Neutrophil (primary cell): Measurements from ENCODE around the gene LRCH1.

ENCODE experiments used
- H3K27ac ChIP-seq: fragments of 200-600 bp; sonication (generic); 2 replicates; pipeline ENCODE4 v1.5.1; 2016; ENCODE audit warnings: mild to moderate bottlenecking, moderate library complexity
- H3K27me3 ChIP-seq: fragments of 200-600 bp; sonication (generic); 2 replicates; pipeline ENCODE4 v1.6.0; 2016; ENCODE audit warnings: mild to moderate bottlenecking
- H3K36me3 ChIP-seq: fragments of 200-600 bp; sonication (generic); 2 replicates; pipeline ENCODE4 v1.5.1; 2017
- H3K4me1 ChIP-seq, 2 experiments: fragments of 200-600 bp in 1 of 2; sonication (generic) in 1 of 2; 1 replicate in 1 of 2; 2 replicates in 1 of 2; pipeline versions ENCODE4 v1.5.1 to v1.6.1; 2013 to 2016; ENCODE audit warnings: low read depth in 1 of 2, low read length in 1 of 2, mild to moderate bottlenecking in 1 of 2, moderate library complexity in 1 of 2; ENCODE audit not compliant: control insufficient read depth in 1 of 2, insufficient read depth in 1 of 2
- H3K4me3 ChIP-seq, 2 experiments: fragments of 200-600 bp in 1 of 2; sonication (generic) in 1 of 2; 1 replicate in 1 of 2; 2 replicates in 1 of 2; pipeline ENCODE4 v1.5.1; 2013 to 2016; ENCODE audit warnings: low read depth in 1 of 2, low read length in 1 of 2, mild to moderate bottlenecking in 1 of 2, moderate library complexity in 1 of 2
- H3K9me3 ChIP-seq: fragments of 200-600 bp; sonication (generic); 2 replicates; pipeline ENCODE4 v1.5.1; 2016
- CTCF ChIP-seq: fragments of 200-600 bp; sonication (generic); IDR thresholded peaks from 2 replicates; pipeline ENCODE4 v1.5.1; 2016; ENCODE audit warnings: antibody characterized with exemption

Gene LRCH1

GRCh38 chr13:46662690-46663089 is 109.7 kb downstream of the LRCH1 start:
- Histone ChIP-seq H3K4me3 (no peak overlapping the region), H3K27ac (no peak overlapping the region), H3K4me1 (peaks cover 10 to 12% of the 10 kb centered on the region in 2 experiments), H3K27me3 (no peaks in the 10 kb centered on the region), H3K36me3 (no peaks in the 10 kb centered on the region), H3K9me3 (no peaks in the 10 kb centered on the region)
- TF ChIP-seq CTCF: no peak

- H3K4me1 ChIP-seq: peaks cover 18 to 20% of the 10 kb centered on the region in 2 experiments
- H3K27me3 ChIP-seq: no peaks in the 10 kb centered on the region
Measured at GRCh38 chr13:46663206-46664037, 110.5 kb downstream of the LRCH1 start.

GRCh38 chr13:46664195-46664594 is 111.2 kb downstream of the LRCH1 start:
- Histone ChIP-seq H3K27me3 (no peaks in the 10 kb centered on the region), H3K4me1 (peaks cover 18 to 26% of the 10 kb centered on the region in 2 experiments), H3K36me3 (no peaks in the 10 kb centered on the region), H3K27ac (no peak overlapping the region), H3K4me3 (no peak overlapping the region), H3K9me3 (no peaks in the 10 kb centered on the region)
- no peak for TF ChIP-seq CTCF

More at GRCh38 chr13:46663206-46664037, 110.5 kb downstream of the LRCH1 start:
- Histone ChIP-seq H3K4me3 (no peak overlapping the region), H3K36me3 (no peaks in the 10 kb centered on the region), H3K27ac (no peak overlapping the region), H3K9me3 (no peaks in the 10 kb centered on the region)
- TF ChIP-seq CTCF: no peak

- Histone ChIP-seq H3K36me3 (no peaks in the 10 kb centered on the region), H3K9me3 (no peaks in the 10 kb centered on the region), H3K4me1 (peaks cover 18 to 26% of the 10 kb centered on the region in 2 experiments), H3K27ac (no peak overlapping the region), H3K4me3 (no peak overlapping the region), H3K27me3 (no peaks in the 10 kb centered on the region)
- no peak for TF ChIP-seq CTCF
Measured at GRCh38 chr13:46665248-46665632, 112.3 kb downstream of the LRCH1 start.

GRCh38 chr13:46665633-46666482 is 112.9 kb downstream of the LRCH1 start:
- Histone ChIP-seq H3K27ac (peak overlapping the region; percentile 21), H3K36me3 (no peaks in the 10 kb centered on the region), H3K4me1 (peaks cover 13 to 26% of the 10 kb centered on the region in 2 experiments), H3K27me3 (no peaks in the 10 kb centered on the region), H3K4me3 (no peak overlapping the region), H3K9me3 (no peaks in the 10 kb centered on the region)
- no peak for TF ChIP-seq CTCF
